Ascending aorta (tissue), 2 donors: ENCODE data around the gene APP. TPM values are rescaled to one million over a fixed set of nuclear protein-coding genes. Genes with fewer than 3 reads are reported as not detected.
"Not testable (repeated sequence)": the region's sequence is repeated elsewhere in the genome, so short reads cannot be mapped to it uniquely, and the experiment has no call there.

Experiments
- DNase-seq, 2 donors: peaks; one replicate each; pipeline ENCODE4 v3.0.0-alpha.2; 2019; ENCODE audit warnings: low spot score in 2 of 2
- H3K27ac ChIP-seq, 2 donors: fragments of 200-600 bp; sonication (generic); one replicate each; pipeline ENCODE4 v1.5.1; 2016 to 2017; ENCODE audit warnings: mild to moderate bottlenecking in 1 of 2
- H3K27me3 ChIP-seq: fragments of 200-600 bp; sonication (generic); one replicate; pipeline ENCODE4 v1.5.1; 2017
- H3K36me3 ChIP-seq, 2 donors: fragments of 200-600 bp; sonication (generic); one replicate each; pipeline ENCODE4 v1.5.1; 2016
- H3K4me1 ChIP-seq, 2 donors: fragments of 200-600 bp; sonication (generic); one replicate each; pipeline ENCODE4 v1.5.1; 2016 to 2017; ENCODE audit warnings: mild to moderate bottlenecking in 1 of 2
- H3K4me3 ChIP-seq, 2 donors: fragments of 200-600 bp; sonication (generic); one replicate each; pipeline ENCODE4 v1.5.1; 2016 to 2017; ENCODE audit warnings: mild to moderate bottlenecking in 1 of 2
- H3K9me3 ChIP-seq, 2 donors: fragments of 200-600 bp; sonication (generic); one replicate each; pipeline ENCODE4 v1.5.1; 2016
- intact Hi-C: fragments of 100-400 bp; cut with DNase I; formaldehyde crosslinking; loops from one replicate; pipeline ENCODE4 v1.15.1; 2023
- total RNA-seq: library from RNA; depleted of rRNA; stranded (reverse); fragments of >200 nt; gene quantifications from one replicate; pipeline ENCODE4 v1.1.0, GENCODE V29; 2016
- TF ChIP-seq, protein P1 (sequence below), 3 experiments: fragments of 200-600 bp in 2 of 3; fragments of 450-650 bp in 1 of 3; sonication (generic) in 2 of 3; IDR thresholded peaks; one replicate each; pipeline ENCODE4 v1.5.1; 2016 to 2019; ENCODE audit warnings: antibody characterized with exemption in 3 of 3, mild to moderate bottlenecking in 1 of 3, moderate library complexity in 1 of 3

The APP gene
- total RNA-seq, 1 donor from 2014 or later, result 350 TPM

DNA sequence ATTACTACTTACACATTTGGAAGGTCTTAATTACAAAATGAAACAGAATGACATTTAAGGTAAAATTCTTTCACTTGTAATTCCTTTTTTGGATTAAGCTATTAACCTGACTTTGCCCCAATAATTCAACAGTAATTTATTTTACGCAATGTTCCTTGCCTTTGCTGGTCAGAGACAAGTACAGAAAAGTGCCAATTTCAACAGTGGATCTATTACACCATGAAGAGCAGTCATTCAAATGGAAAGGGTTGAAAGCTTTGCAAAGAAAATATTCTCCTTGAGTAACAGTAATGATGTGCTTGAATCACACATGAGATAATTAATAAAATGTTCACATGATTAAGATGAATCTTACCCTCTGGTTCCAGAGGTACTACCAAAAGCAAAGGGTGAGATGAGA, 84.7 kb downstream of the APP start:
- H3K9me3 ChIP-seq, result no peaks in the 10 kb centered on the region
- H3K4me3 ChIP-seq, result no peak overlapping the region
- TF ChIP-seq, protein P1, sequence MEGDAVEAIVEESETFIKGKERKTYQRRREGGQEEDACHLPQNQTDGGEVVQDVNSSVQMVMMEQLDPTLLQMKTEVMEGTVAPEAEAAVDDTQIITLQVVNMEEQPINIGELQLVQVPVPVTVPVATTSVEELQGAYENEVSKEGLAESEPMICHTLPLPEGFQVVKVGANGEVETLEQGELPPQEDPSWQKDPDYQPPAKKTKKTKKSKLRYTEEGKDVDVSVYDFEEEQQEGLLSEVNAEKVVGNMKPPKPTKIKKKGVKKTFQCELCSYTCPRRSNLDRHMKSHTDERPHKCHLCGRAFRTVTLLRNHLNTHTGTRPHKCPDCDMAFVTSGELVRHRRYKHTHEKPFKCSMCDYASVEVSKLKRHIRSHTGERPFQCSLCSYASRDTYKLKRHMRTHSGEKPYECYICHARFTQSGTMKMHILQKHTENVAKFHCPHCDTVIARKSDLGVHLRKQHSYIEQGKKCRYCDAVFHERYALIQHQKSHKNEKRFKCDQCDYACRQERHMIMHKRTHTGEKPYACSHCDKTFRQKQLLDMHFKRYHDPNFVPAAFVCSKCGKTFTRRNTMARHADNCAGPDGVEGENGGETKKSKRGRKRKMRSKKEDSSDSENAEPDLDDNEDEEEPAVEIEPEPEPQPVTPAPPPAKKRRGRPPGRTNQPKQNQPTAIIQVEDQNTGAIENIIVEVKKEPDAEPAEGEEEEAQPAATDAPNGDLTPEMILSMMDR (IDR thresholded peaks at IDR 0.05), result no peak
- intact Hi-C loops, result no loop called here
- H3K27me3 ChIP-seq, result no peaks in the 10 kb centered on the region
- peaks cover 0 to 12% of the 10 kb centered on the region in 2 donors for H3K36me3 ChIP-seq
- DNase-seq, result no peak
- peaks cover 0 to 2% of the 10 kb centered on the region in 2 donors for H3K4me1 ChIP-seq
- no peak overlapping the region for H3K27ac ChIP-seq

DNA sequence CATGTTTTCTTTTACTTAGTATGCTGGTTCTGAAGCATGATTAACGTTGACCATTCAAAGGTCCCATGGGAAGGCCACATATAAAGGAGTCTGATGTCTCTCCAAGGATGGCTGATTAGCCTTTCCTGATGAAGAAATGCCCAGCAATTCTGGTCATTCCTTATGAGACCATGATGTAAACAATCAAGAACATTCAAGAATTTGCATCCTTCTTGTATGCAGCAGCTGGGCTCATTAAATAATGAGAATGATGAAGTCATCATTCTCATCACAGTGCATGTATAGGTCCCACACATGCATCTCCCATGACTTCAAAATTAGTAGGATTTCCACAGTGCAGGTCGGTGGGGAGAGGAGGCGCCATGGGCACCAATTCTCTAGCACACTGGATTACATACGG, 85.4 kb downstream of the APP start:
- TF ChIP-seq, protein P1 (IDR thresholded peaks at IDR 0.05), result no peak
- H3K27ac ChIP-seq, result no peak overlapping the region
- DNase-seq, result no peak
- no peaks in the 10 kb centered on the region for H3K27me3 ChIP-seq
- no peaks in the 10 kb centered on the region for H3K9me3 ChIP-seq
- peaks cover 0 to 2% of the 10 kb centered on the region in 2 donors for H3K4me1 ChIP-seq
- intact Hi-C loops, result no loop called here
- peaks cover 0 to 12% of the 10 kb centered on the region in 2 donors for H3K36me3 ChIP-seq
- H3K4me3 ChIP-seq, result no peak overlapping the region

DNA sequence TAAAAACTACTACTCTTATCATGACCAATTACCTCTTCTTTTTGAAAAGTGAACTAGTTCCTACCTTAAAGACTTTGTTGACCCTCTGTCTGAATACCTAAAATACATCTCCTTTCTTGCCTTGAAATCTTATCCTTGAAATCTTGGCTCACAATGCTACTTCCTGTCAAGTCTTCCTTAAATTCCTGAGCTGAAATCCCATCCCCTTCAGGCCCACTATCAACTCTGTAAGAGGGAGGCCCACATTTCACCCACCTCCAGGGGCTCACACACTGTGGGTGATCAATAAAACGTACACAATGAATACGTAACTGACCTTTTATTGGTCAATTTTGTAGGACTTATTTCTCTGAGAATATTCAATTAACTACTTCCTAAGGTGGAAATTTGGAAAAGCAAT, 88.0 kb downstream of the APP start:
- Histone ChIP-seq H3K27me3 (no peaks in the 10 kb centered on the region), H3K9me3 (no peaks in the 10 kb centered on the region), H3K4me3 (no peak overlapping the region), H3K4me1 (peaks cover 0 to 2% of the 10 kb centered on the region in 2 donors), H3K36me3 (no peaks in the 10 kb centered on the region), H3K27ac (no peak overlapping the region)
- DNase-seq, result no peak
- intact Hi-C loops, result no loop called here
- TF ChIP-seq, protein P1 (IDR thresholded peaks at IDR 0.05), result no peak

DNA sequence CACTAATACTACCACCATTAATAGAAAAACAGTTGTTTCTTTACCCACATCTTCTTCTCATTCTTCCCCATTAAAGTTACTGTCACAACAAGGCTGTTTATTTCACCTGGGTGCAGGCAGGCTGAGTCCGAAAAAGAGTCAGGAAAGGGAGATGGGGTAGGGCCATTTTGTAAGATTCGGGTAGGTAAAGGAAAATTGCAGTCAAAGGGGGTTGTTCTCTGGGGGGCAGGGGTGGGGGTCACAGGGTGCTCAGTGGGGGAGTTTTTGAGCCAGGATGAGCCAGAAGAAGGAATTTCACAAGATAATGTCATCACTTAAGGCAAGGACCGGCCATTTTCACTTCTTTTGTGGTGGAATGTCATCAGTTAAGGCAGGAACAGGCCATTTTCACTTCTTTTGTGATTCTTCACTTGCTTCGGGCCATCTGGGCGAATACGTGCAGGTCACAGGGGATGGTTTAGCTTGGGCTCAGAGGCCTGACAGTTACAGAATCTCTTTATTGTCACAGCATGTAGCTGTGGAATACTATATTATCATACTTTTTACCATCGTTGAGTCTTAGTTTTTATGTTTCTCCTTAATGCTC, 89.3 kb downstream of the APP start:
- H3K27ac ChIP-seq, intact Hi-C loops, H3K4me1 ChIP-seq, H3K4me3 ChIP-seq, H3K9me3 ChIP-seq, DNase-seq, H3K27me3 ChIP-seq, H3K36me3 ChIP-seq: not testable (repeated sequence)

DNA sequence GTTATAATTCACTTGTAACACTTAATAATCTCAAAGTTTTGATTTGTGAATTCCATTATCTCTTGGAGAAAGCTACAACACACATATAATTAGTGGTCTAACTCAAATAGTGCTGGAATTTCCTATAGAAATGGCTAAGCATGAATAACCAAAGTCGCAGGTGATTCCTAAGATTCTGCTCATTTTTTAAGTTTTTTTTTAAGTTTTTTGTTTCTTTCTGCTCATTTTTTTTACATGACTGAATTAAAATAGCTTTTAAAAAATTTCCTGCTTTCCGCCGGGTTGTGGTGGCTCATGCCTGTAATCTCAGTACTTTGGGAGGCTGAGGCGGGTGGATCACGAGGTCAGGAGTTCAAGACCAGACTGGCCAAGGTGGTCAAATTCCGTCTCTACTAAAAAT, 90.4 kb downstream of the APP start:
- H3K4me3 ChIP-seq, result no peak overlapping the region
- H3K4me1 ChIP-seq, result no peaks in the 10 kb centered on the region
- no peaks in the 10 kb centered on the region for H3K9me3 ChIP-seq
- TF ChIP-seq, protein P1 (IDR thresholded peaks at IDR 0.05), result no peak
- H3K27ac ChIP-seq, result no peak overlapping the region
- intact Hi-C loops, result no loop called here
- DNase-seq, result no peak
- H3K36me3 ChIP-seq, result no peaks in the 10 kb centered on the region
- H3K27me3 ChIP-seq, result no peaks in the 10 kb centered on the region

DNA sequence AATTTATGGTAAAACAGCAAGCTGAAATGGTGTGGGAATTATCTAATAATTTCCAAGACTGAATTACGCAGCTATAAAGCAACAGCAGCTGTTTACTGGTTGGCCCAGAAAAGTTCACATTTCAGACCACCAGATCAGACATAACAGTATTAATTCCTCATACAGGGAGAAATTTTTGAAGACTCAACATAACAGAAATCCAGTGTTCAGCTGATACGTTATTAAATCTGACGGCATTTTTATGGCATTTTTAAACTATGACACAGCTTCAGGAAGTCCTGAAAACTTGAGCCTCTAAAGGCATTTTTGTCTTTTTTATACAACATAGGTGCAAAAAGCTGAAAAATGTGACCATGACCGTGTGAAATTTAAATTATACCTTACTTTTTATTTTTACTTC, 91.2 kb downstream of the APP start:
- TF ChIP-seq, protein P1 (IDR thresholded peaks at IDR 0.05), result no peak
- no peak overlapping the region for H3K27ac ChIP-seq
- H3K4me1 ChIP-seq, result no peaks in the 10 kb centered on the region
- H3K27me3 ChIP-seq, result no peaks in the 10 kb centered on the region
- no peaks in the 10 kb centered on the region for H3K36me3 ChIP-seq
- intact Hi-C loops, result no loop called here
- no peak for DNase-seq
- no peaks in the 10 kb centered on the region for H3K9me3 ChIP-seq
- no peak overlapping the region for H3K4me3 ChIP-seq
